Measurements from ENCODE around the gene RAPGEF1. TPM values are rescaled to one million over a fixed set of nuclear protein-coding genes. Genes with fewer than 3 reads are reported as not detected.

The RAPGEF1 gene
- total RNA-seq, 6 experiments from 2014 or later: 22.9 to 53.6 (median 30.2) TPM

DNA sequence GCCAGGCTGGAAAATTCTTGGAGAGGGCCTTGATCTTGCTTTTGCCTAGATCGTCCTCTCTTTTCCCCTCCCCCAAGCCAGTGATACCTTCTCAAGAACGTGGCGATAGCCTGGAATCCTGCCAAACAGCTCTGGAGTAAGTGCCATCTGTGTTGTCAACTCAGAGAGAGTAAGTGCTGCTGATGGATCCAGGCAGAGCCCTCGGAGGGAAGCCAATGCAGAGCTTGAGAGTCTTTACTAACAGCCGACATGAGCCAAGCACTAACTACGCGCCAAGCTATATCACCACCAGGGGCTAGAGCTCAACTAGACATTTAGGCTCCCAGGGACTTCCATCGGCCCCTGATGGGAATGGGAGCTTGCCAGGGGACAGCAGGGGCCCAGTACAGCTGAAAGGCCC lies 17.6 kb downstream of the RAPGEF1 start:
- intact Hi-C loops (cut with DNase I): no loop called here
- Histone ChIP-seq H3K4me3 (no peak overlapping the region), H3K4me1 (peaks cover 0 to 26% (median 8%) of the 10 kb centered on the region in 4 donors), H3K27me3 (no peaks in the 10 kb centered on the region), H3K36me3 (no peaks in the 10 kb centered on the region), H3K27ac (no peak overlapping the region), H3K9me3 (no peaks in the 10 kb centered on the region)
- 71% methylated on average over 6 of the region's 8 CpGs for WGBS (ENCODE audit: insufficient coverage, low coverage, low lambda C conversion rate, missing lambda C conversion rate)
- no peak for TF ChIP-seq POLR2A (IDR thresholded peaks at IDR 0.05)
- TF ChIP-seq, protein P1, sequence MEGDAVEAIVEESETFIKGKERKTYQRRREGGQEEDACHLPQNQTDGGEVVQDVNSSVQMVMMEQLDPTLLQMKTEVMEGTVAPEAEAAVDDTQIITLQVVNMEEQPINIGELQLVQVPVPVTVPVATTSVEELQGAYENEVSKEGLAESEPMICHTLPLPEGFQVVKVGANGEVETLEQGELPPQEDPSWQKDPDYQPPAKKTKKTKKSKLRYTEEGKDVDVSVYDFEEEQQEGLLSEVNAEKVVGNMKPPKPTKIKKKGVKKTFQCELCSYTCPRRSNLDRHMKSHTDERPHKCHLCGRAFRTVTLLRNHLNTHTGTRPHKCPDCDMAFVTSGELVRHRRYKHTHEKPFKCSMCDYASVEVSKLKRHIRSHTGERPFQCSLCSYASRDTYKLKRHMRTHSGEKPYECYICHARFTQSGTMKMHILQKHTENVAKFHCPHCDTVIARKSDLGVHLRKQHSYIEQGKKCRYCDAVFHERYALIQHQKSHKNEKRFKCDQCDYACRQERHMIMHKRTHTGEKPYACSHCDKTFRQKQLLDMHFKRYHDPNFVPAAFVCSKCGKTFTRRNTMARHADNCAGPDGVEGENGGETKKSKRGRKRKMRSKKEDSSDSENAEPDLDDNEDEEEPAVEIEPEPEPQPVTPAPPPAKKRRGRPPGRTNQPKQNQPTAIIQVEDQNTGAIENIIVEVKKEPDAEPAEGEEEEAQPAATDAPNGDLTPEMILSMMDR (IDR thresholded peaks at IDR 0.05): no peak
- DNase-seq (no peak), ATAC-seq (no peak)

DNA sequence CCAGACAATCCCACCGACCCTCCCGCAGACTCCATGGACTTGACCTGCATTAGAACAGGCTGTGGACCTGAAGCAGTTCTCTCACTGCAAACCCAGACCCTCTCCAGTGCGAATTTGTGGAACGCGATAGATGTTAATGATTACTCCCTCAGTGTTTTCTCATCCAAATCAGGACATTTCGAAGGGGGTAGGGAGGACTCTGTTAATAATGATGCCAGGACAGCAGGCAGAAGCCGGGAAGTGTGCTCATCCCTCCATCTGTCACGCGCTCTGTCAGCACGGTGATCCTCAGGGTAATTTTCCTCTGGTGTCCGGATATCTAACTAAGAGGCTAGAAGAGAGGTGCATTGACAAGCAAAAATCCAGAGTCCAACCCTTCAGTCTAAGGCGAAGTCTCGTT lies 18.8 kb downstream of the RAPGEF1 start:
- intact Hi-C loops (cut with DNase I): no loop called here
- no peaks in the 10 kb centered on the region for H3K36me3 ChIP-seq
- H3K4me3 ChIP-seq: no peak overlapping the region
- peak in 3 of 4 donors; percentile 31 to 55 (median 31) for ATAC-seq
- 48% methylated on average over 9 of the region's 13 CpGs for WGBS (ENCODE audit: insufficient coverage, low coverage, low lambda C conversion rate, missing lambda C conversion rate)
- DNase-seq: no peak
- peaks cover 0 to 18% (median 4%) of the 10 kb centered on the region in 4 donors for H3K4me1 ChIP-seq
- TF ChIP-seq, protein P1 (IDR thresholded peaks at IDR 0.05): no peak
- TF ChIP-seq POLR2A (IDR thresholded peaks at IDR 0.05): no peak
- H3K27ac ChIP-seq: no peak overlapping the region
- H3K9me3 ChIP-seq: no peaks in the 10 kb centered on the region
- no peaks in the 10 kb centered on the region for H3K27me3 ChIP-seq

DNA sequence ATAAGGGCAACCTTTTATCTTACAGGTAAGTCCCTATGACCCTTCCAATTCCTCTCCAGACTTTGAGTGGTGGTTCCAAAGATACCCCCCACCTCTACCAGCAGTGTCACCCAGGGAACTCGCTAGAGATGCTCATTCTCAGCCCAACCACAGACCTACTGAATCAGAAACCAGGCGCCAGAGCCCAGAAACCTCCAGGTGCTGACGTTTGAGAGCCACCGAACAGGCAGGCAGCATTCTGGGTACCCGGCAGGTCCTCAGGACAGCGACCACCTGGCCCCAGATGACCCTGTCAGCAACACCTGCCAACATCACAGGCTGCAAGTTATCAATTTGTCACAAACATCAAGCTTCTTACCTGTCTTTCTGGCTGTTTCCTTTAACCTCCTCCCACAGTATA lies 19.5 kb downstream of the RAPGEF1 start:
- WGBS (ENCODE audit: insufficient coverage, low coverage, low lambda C conversion rate, missing lambda C conversion rate): 89% methylated on average over 6 of the region's 6 CpGs
- Histone ChIP-seq H3K4me1 (peaks cover 0 to 17% (median 4%) of the 10 kb centered on the region in 4 donors), H3K9me3 (no peaks in the 10 kb centered on the region), H3K4me3 (no peak overlapping the region), H3K36me3 (no peaks in the 10 kb centered on the region), H3K27ac (no peak overlapping the region), H3K27me3 (no peaks in the 10 kb centered on the region)
- no peak for ATAC-seq
- intact Hi-C loops (cut with DNase I): no loop called here
- no peak for DNase-seq
- no peak for TF ChIP-seq POLR2A (IDR thresholded peaks at IDR 0.05)
- TF ChIP-seq, protein P1 (IDR thresholded peaks at IDR 0.05): no peak

DNA sequence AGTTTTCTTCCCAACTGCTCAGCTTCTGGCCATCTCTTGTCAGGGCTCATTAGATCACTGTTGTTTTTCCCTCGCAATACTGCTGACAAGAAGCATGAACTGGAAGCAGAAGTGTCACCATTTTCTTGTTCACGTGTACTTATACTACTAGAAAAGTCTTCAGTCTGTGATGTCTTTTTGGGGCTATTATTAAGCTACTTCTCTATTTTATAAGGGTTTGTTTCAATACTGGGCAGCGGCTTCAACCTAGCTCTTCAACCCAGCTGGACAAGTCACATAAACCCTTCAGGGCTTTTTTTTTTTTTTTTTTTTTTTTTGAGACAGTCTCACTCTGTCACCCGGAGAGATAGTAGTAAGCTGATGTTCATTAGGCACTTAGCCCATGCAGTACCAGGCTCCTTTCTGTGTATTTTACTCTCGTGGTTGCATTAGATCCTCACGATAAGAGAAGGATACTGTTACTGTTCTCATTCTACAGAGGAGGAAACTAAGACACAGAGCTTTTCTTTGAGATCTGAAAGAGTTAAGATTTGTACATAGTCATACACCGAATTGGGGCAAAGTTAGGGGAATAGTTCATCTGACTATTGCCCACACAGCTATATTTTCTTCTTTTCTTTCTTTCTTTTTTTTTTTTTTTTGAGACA lies 20.5 kb downstream of the RAPGEF1 start:
- peak overlapping the region in 2 of 3 donors; percentile 38 to 49 for H3K27ac ChIP-seq
- DNase-seq (no peak), ATAC-seq (peak in 1 of 4 donors; percentile 16)
- intact Hi-C loops (cut with DNase I): no loop called here
- H3K27me3 ChIP-seq: no peaks in the 10 kb centered on the region
- 49% methylated on average over 7 of the region's 7 CpGs for WGBS (ENCODE audit: insufficient coverage, low coverage, low lambda C conversion rate, missing lambda C conversion rate)
- TF ChIP-seq, protein P1 (IDR thresholded peaks at IDR 0.05): no peak
- no peak for TF ChIP-seq POLR2A (IDR thresholded peaks at IDR 0.05)
- no peak overlapping the region for H3K4me3 ChIP-seq
- H3K4me1 ChIP-seq: peaks cover 0 to 11% (median 4%) of the 10 kb centered on the region in 4 donors
- no peaks in the 10 kb centered on the region for H3K9me3 ChIP-seq
- H3K36me3 ChIP-seq: no peaks in the 10 kb centered on the region
